ENCODE measurements around the gene NT5M.

The NT5M gene

GRCh38 chr17:17343896-17344506, 40.8 kb downstream of the NT5M start:
- H3K27me3 ChIP-seq (ENCODE audit: insufficient read depth, poor library complexity, severe bottlenecking): no peaks in the 10 kb centered on the region
- TF ChIP-seq REST (IDR thresholded peaks at IDR 0.05; ENCODE audit: insufficient replicate concordance, low read depth) (no peak), GABPA (IDR thresholded peaks at IDR 0.05; ENCODE audit: low read depth) (no peak), SPI1 (IDR thresholded peaks at IDR 0.05; ENCODE audit: borderline replicate concordance, low read depth) (no peak), CTCF (IDR thresholded peaks at IDR 0.05; ENCODE audit: insufficient read depth, low read length) (no peak)
- H3K4me3 ChIP-seq (replicated peaks; ENCODE audit: insufficient read depth, low read length): no peak overlapping the region
- H3K27ac ChIP-seq (replicated peaks): no peak overlapping the region
- no peak for DNase-seq (ENCODE audit: low read depth in 1 of 2, low spot score in 1 of 2)

- H3K27ac ChIP-seq (replicated peaks): no peak overlapping the region
These were observed 41.5 kb downstream of the NT5M start for GRCh38 chr17:17344507-17345293.

GRCh38 chr17:17345294-17345597, 42.1 kb downstream of the NT5M start:
- DNase-seq (ENCODE audit: low read depth in 1 of 2, low spot score in 1 of 2): no peak
- no peak overlapping the region for H3K27ac ChIP-seq (replicated peaks)
- no peaks in the 10 kb centered on the region for H3K27me3 ChIP-seq (ENCODE audit: insufficient read depth, poor library complexity, severe bottlenecking)
- no peak overlapping the region for H3K4me3 ChIP-seq (replicated peaks; ENCODE audit: insufficient read depth, low read length)
- no peak for TF ChIP-seq POLR2AphosphoS5 (IDR thresholded peaks at IDR 0.05; ENCODE audit: low read depth)
- no peak for TF ChIP-seq SPI1 (IDR thresholded peaks at IDR 0.05; ENCODE audit: borderline replicate concordance, low read depth)
- TF ChIP-seq REST (IDR thresholded peaks at IDR 0.05; ENCODE audit: insufficient replicate concordance, low read depth): no peak
- TF ChIP-seq CTCF (IDR thresholded peaks at IDR 0.05; ENCODE audit: insufficient read depth, low read length): no peak
- TF ChIP-seq GABPA (IDR thresholded peaks at IDR 0.05; ENCODE audit: low read depth): no peak

More at GRCh38 chr17:17344507-17345293, 41.5 kb downstream of the NT5M start:
- no peak for TF ChIP-seq SPI1 (IDR thresholded peaks at IDR 0.05; ENCODE audit: borderline replicate concordance, low read depth)
- DNase-seq (ENCODE audit: low read depth in 1 of 2, low spot score in 1 of 2): no peak
- H3K4me3 ChIP-seq (replicated peaks; ENCODE audit: insufficient read depth, low read length): no peak overlapping the region
- H3K27me3 ChIP-seq (ENCODE audit: insufficient read depth, poor library complexity, severe bottlenecking): no peaks in the 10 kb centered on the region

GRCh38 chr17:17345686-17346427, 42.7 kb downstream of the NT5M start:
- TF ChIP-seq POLR2AphosphoS5 (IDR thresholded peaks at IDR 0.05; ENCODE audit: low read depth): no peak
- TF ChIP-seq REST (IDR thresholded peaks at IDR 0.05; ENCODE audit: insufficient replicate concordance, low read depth): no peak
- no peak for TF ChIP-seq CTCF (IDR thresholded peaks at IDR 0.05; ENCODE audit: insufficient read depth, low read length)
- H3K27ac ChIP-seq (replicated peaks): no peak overlapping the region
- no peak for DNase-seq (ENCODE audit: low read depth in 1 of 2, low spot score in 1 of 2)
- no peaks in the 10 kb centered on the region for H3K27me3 ChIP-seq (ENCODE audit: insufficient read depth, poor library complexity, severe bottlenecking)
- no peak overlapping the region for H3K4me3 ChIP-seq (replicated peaks; ENCODE audit: insufficient read depth, low read length)

Data from HL-60 (cell line).